NT2/D1 (cell line): ENCODE data around the gene NR2C2AP.

Experiments used
- DNase-seq: peaks from one replicate; pipeline ENCODE4 v3.0.0-alpha.2; 2011; ENCODE audit warnings: low read depth, low spot score
- H3K27me3 ChIP-seq: 2 replicates; pipeline ENCODE4 v1.6.0; 2011; ENCODE audit warnings: mild to moderate bottlenecking; ENCODE audit not compliant: insufficient read length, insufficient read depth
- H3K36me3 ChIP-seq: 2 replicates; pipeline ENCODE4 v1.6.1; 2011; ENCODE audit warnings: mild to moderate bottlenecking, low read length, mixed read lengths; ENCODE audit not compliant: insufficient read depth, insufficient read length
- H3K4me1 ChIP-seq: 2 replicates; pipeline ENCODE4 v1.5.1; 2011; ENCODE audit not compliant: insufficient read depth, insufficient read length
- H3K4me3 ChIP-seq: 2 replicates; pipeline ENCODE4 v1.5.1; 2011; ENCODE audit warnings: low read depth; ENCODE audit not compliant: insufficient read length
- H3K9ac ChIP-seq: 2 replicates; pipeline ENCODE4 v1.6.0; 2011; ENCODE audit warnings: low read depth; ENCODE audit not compliant: insufficient read length
- H3K9me3 ChIP-seq: 2 replicates; pipeline ENCODE4 v1.5.1; 2011; ENCODE audit warnings: mild to moderate bottlenecking, low read length; ENCODE audit not compliant: insufficient read depth
- SUZ12 ChIP-seq: IDR thresholded peaks from 2 replicates; pipeline ENCODE4 v1.6.1; 2011; ENCODE audit not compliant: insufficient read length, insufficient read depth; ENCODE audit errors: extremely low read depth
- YY1 ChIP-seq: IDR thresholded peaks from 2 replicates; pipeline ENCODE4 v1.6.1; 2011; ENCODE audit not compliant: insufficient read length, insufficient read depth
- ZNF274 ChIP-seq: IDR thresholded peaks from 2 replicates; pipeline ENCODE4 v1.6.1; 2011; ENCODE audit warnings: mild to moderate bottlenecking, low read depth, low read length

NR2C2AP gene

GRCh38 chr19:19215792-19216191 is 12.6 kb upstream of the NR2C2AP start:
- H3K27me3 ChIP-seq: peaks cover 53% of the 10 kb centered on the region
- H3K9ac ChIP-seq: no peak overlapping the region
- no peak for DNase-seq
- no peak overlapping the region for H3K4me3 ChIP-seq
- H3K9me3 ChIP-seq: no peaks in the 10 kb centered on the region
- peaks cover 13% of the 10 kb centered on the region for H3K4me1 ChIP-seq
- TF ChIP-seq SUZ12 (no peak), YY1 (no peak), ZNF274 (no peak)
- H3K36me3 ChIP-seq: no peaks in the 10 kb centered on the region

DNA sequence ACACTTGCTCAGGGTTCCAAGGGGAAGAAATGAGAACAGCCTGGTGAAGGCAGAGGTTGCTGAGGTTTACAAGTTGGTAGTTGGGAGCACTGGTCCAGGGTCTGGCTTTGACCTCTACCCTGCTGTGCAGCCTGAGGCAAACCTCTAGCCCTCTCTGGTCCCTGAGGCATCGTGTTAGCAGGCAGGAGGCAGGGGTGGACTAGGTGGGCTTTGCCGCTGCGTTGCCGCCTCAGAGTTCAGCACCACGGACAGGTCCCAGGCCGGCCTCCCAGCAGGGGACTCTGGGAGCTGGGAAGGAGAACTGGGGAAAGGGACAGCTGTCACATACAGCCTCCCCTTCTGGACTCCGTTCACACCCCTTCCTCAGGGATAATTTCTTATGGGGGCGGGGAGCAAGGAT is 11.7 kb upstream of the NR2C2AP start:
- no peak overlapping the region for H3K9ac ChIP-seq
- no peaks in the 10 kb centered on the region for H3K9me3 ChIP-seq
- peaks cover 62% of the 10 kb centered on the region for H3K27me3 ChIP-seq
- TF ChIP-seq ZNF274 (no peak), YY1 (no peak), SUZ12 (no peak)
- peak; percentile 69 for DNase-seq
- H3K4me1 ChIP-seq: peaks cover 13% of the 10 kb centered on the region
- no peaks in the 10 kb centered on the region for H3K36me3 ChIP-seq
- no peak overlapping the region for H3K4me3 ChIP-seq

GRCh38 chr19:19214159-19214490 is 10.9 kb upstream of the NR2C2AP start:
- Histone ChIP-seq H3K4me3 (no peak overlapping the region), H3K27me3 (peaks cover 69% of the 10 kb centered on the region), H3K4me1 (peaks cover 13% of the 10 kb centered on the region), H3K9ac (no peak overlapping the region), H3K36me3 (no peaks in the 10 kb centered on the region), H3K9me3 (no peaks in the 10 kb centered on the region)
- no peak for TF ChIP-seq ZNF274
- no peak for TF ChIP-seq YY1
- TF ChIP-seq SUZ12: no peak
- no peak for DNase-seq

DNA sequence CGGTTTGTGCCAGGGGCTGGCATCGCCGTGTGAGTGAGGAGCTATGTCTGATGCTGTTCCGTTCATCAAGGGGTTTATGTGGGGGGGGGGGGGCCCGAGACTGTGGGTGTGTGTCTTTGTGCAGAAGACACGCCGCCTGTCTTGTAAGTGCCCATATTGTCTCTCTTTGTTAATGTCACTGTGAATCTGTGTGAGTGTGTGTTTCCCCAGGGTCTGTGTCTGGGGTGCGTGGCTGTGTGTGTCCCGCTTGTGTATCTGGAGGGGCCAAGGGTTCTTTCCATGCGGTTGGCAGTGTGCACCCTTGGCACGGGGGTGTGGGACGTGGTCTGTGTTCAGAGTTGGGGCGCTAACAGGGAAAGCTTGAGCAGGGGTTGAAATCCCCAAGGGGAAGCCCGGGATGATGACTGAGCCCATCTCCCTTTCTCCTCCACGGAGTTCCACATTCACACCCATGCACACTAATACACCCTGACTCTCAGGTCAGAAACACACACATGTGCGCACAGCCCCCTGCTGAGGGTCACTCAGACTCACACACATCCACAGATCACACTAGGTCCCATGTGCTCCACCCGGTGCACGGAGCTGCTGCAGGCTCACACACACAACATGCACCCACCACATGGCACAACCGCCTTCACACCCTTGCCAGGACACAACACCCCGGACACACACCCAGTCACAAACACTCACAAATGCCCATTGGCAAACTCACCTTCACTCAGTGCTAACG is 10.4 kb upstream of the NR2C2AP start:
- Histone ChIP-seq H3K4me3 (no peak overlapping the region), H3K27me3 (peaks cover 75% of the 10 kb centered on the region), H3K9me3 (no peaks in the 10 kb centered on the region), H3K4me1 (peaks cover 13% of the 10 kb centered on the region), H3K36me3 (no peaks in the 10 kb centered on the region), H3K9ac (no peak overlapping the region)
- no peak for TF ChIP-seq ZNF274
- no peak for TF ChIP-seq SUZ12
- no peak for TF ChIP-seq YY1
- no peak for DNase-seq

GRCh38 chr19:19212916-19213315 is 9.7 kb upstream of the NR2C2AP start:
- no peaks in the 10 kb centered on the region for H3K36me3 ChIP-seq
- no peak for DNase-seq
- no peak overlapping the region for H3K9ac ChIP-seq
- peaks cover 16% of the 10 kb centered on the region for H3K4me1 ChIP-seq
- peaks cover 79% of the 10 kb centered on the region for H3K27me3 ChIP-seq
- no peak overlapping the region for H3K4me3 ChIP-seq
- no peak for TF ChIP-seq SUZ12
- no peak for TF ChIP-seq YY1
- TF ChIP-seq ZNF274: no peak
- H3K9me3 ChIP-seq: no peaks in the 10 kb centered on the region

GRCh38 chr19:19211499-19212420 is 8.5 kb upstream of the NR2C2AP start, which contains the start of gene NCAN:
Gene NCAN, plus strand, starts transcription at chr19:19211958. Its CDS starts 4,996 bp downstream, at chr19:19216954.
- TF ChIP-seq ZNF274 (no peak), SUZ12 (no peak), YY1 (no peak)
- H3K9ac ChIP-seq: peak within 1 kb of the TSS; percentile 24
- H3K27me3 ChIP-seq: peaks cover 91% of the 10 kb centered on the region

DNA sequence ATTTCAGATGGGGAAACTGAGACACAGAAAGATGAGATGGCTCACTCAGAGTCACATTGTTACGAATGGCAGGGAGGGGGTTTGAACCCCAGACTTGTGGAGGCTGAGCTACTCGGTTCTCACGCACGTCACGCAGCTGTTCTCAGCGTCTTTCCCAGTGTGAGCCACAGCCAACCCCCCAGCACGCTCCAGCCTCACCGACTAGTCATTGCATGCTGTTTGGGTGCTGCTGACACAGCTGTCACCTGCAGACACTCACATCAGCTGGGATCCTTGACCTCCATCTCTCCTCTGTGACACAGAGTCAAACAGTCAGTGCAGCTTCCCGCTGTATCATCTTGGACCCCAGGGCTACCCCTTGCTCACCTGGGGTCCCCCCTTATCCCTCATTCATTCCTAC is 6.2 kb upstream of the NR2C2AP start:
- Histone ChIP-seq H3K4me3 (no peak overlapping the region), H3K36me3 (no peaks in the 10 kb centered on the region), H3K4me1 (peaks cover 21% of the 10 kb centered on the region), H3K9ac (no peak overlapping the region), H3K27me3 (peaks cover 97% of the 10 kb centered on the region), H3K9me3 (no peaks in the 10 kb centered on the region)
- no peak for TF ChIP-seq ZNF274
- TF ChIP-seq YY1: no peak
- no peak for TF ChIP-seq SUZ12
- no peak for DNase-seq

More at GRCh38 chr19:19211499-19212420, 8.5 kb upstream of the NR2C2AP start, which contains the start of gene NCAN:
- no peak for DNase-seq
- no peaks in the 10 kb centered on the region for H3K36me3 ChIP-seq
- peaks cover 16% of the 10 kb centered on the region for H3K4me1 ChIP-seq
- no peaks in the 10 kb centered on the region for H3K9me3 ChIP-seq
- peak within 1 kb of the TSS; percentile 16 for H3K4me3 ChIP-seq
